Activated T-helper 1 cell treated with anti-CD3 and anti-CD28 coated beads, Interleukin-2, amount 50 U/mL, for 16 hours (primary cell): Measurements from ENCODE around the gene TSC2.

ENCODE experiments used
- DNase-seq, 2 donors: peaks; one replicate each; pipeline ENCODE4 v3.0.0-alpha.2; 2020; ENCODE audit warnings: low read depth in 1 of 2, low spot score in 1 of 2

TSC2 gene

DNA sequence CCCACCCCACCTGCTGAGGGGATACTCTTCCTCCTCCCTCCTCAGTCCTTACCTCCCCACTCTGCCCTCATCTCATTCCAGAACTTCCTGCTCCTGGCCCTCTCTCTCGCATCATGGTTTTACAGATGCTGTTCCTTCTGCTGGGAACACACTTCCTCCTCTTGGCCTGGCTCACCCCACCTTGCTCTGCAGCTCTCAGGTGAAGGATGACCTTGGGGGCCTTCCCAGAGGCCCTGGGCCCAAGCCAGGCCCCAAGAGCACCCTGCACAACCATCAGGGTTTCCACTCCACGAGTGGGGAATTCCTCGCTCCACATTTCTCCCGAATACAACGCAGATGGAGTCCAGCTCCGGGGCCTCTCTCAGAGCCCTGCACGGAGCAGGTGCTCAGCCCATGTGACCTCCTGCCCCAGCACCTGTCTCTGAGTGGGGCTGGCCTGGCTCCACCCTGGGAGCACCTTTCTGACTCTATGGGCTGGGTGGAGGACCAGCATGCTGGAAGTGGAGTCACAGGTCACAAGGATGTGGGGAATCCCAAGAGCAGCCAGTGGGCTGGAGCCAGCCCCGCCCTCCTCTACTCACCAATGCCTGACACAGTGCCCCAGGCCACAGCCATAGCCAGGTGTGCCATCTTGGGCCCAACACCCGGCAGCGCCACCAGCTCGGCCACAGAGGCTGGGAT, 4.7 kb upstream of the TSC2 start:
- DNase-seq = no peak

DNA sequence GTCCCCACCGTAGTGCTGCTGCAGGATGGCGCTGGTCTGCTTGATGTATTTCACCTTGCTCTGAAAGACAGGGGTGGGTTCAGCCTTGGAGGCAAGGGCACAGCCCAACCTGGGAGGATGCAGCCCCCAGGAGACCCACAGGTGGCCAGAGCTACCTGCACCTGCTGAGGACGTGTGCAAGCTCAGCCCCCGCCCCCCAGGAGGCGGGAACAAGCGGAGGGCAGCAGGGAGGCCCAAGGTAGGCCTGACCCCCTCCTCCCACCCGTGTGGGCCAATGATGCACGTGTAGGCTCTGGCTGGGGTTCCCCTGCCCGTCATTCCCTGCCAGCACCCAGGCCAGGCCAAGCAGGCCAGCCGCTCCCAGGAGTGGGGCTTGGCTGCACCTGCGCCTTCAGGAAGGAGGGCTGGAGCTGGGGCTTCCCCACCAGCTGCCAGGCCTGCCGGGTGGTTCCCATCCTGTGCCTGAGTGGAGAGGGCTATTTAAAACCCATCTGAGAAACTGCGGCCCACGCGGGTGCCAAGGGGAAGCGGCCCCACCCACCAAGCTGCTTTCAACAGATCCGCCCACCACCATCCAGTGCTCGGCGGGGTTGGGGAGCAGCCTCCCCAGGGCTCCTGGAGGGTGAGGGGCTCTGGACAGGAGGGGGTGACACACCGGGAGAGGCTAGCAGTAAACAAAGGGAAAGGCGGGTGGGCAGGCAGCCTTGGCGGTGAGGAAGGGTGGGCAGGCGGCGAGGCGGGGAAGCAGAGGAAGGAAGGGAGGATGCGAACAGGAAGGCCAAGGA, 3.9 kb upstream of the TSC2 start:
- no peak for DNase-seq

DNA sequence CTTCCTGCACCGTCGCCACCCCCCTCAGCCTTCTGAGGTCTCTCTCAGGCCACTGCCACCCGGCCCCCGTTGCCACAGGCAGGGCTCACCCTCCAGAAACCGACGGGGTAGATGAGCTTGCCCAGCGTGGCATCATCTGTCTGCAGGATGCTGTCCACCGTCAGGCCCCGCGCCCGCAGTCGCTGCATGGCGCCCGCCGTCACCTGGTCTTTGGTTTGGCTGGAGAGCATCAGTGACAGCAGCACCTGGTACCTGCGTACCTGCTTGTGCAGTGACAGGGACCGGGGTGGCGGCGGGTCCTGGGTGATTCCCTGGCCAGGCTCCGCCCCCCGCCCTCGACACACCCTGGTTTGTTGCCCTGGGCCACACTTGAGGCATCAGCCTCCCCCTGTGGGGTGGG, 3.2 kb upstream of the TSC2 start:
- DNase-seq = no peak

DNA sequence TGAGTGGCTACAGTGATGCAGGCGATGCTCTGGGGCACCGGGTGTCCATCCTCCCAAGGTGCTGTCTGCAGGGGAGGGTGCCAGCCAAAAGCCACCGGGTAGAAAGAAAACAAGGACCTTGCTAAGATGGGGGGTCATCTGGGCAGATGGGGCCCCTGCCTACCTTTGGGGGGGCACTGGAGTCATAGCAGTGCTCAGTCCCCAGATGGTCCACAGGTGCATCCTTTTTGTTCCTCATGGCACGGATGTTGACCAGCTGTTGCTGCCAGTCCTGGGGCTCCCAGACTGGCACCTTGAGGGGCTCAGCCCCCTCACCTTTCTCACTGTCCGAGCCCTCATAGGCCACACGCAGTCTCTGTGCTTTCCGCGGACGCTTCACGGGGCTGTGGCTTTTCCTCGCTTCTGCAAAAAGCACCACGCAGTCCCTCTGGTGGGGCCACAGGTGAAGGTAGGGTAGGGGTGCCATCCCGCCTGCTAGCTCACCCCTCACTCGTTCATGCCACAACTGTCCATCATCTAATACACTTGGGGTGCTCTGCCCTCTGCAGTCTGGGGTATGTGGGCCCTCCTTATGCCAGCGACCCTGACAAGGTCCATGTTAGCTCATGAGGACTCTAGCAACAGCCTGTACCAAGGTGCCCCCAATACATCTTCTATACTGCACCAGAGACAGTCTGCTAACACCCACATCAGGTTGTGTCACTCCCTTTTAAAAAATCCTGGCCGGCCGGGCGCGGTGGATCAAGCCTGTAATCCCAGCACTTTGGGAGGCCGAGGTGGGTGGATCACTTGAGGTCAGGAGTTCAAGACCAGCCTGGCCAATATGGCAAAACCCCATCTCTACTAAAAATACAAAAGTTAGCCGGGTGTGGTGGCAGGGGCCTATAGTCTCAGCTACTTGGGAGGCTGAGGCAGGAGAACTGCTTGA, 1.6 kb upstream of the TSC2 start:
- DNase-seq = no peak

DNA sequence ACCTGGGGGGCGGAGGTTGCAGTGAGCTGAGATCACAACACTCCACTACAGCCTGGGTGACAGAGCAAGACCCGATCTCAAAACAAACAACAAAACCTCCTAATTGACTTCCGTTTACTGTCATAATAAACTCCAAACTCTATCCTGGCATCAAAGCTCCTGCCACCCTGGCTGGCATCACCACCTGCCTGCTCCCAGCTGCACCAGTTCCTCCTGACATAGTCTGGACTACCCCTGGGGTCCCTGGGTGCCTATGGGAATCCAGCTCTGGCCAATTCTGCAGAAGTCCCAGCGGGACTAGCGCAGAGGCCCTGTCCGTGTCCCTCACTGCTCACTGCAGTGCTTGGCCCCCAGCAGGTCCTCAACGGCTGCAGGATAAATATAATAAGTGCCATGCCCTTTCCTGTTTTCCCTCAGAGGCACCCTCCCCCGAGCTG, 874 bp upstream of the TSC2 start:
- no peak for DNase-seq

- no peak for DNase-seq
Observed at GRCh38 chr16:2048116-2048543, 345 bp downstream of the TSC2 start.

DNA sequence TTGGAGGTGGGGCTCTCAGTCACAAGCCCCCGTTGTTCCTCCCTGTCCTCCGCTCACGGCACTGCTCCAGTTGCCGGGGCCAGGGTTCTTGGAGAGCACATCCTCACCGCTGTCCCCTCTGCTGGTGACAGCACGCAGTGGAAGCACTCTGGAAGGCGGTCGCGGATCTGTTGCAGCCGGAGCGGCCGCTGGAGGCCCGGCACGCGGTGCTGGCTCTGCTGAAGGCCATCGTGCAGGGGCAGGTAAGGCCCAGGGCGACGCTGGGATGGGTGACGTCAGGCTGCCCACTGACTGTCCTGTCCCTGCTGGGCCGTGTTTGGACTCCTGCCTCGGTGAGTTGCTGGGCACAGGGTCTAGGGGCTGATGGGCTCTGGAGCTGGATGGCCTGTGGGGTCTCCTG, 5.4 kb downstream of the TSC2 start:
- no peak for DNase-seq

DNA sequence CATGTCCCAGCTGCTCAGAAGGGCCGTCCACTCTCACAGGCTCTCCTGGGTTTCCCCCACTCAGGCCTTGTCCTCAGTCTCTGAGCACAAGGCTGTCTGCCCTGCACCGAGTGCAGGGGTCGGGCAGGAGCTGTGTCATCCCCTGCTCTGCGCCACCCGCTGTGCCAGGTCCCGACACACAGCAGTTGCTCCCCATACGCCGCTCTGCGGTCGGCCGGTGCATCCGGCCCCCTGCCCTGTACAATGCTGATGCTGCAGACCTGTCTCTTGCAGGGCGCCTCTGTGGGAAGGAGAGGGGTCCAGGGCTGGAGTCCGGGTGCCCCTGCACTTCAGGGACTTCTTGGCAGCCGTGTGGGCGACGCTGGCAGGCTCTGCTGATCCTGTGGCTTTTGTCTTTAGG, 6.1 kb downstream of the TSC2 start:
- no peak for DNase-seq

DNA sequence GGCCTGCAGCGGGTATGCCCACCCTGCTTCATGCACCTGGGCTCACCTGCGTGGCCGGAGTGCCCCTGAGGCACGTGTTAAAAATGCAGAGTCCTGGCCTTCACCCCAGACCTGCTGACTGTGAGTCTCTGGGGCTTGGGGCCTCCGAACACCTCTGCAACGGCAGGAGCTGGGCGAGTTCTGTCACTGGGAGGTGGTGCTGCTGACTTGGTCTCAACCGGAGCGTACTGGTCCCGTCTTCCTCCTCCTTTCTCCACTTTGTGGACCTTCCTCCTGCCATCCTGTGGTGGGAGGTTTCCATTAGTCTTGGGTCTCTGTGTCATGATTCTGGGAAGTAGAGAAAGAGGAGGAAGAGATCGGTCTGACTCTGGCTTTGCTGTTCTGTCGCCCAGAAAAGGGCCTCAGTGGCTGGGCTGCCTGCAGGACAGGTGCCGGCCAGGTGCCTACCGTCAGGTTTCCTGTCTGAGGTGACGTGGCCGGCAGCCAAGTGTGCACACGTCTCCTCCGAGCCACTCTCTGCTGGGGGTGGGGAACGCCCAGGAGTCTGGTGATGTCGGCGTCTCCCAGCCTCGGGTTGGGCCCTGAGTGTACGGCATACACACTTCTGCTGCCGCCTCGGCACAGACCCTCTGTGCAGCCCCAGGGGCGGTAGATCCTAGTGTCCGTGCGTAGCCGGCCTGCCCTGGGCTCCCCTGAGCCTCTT, 6.9 kb downstream of the TSC2 start:
- DNase-seq = no peak

DNA sequence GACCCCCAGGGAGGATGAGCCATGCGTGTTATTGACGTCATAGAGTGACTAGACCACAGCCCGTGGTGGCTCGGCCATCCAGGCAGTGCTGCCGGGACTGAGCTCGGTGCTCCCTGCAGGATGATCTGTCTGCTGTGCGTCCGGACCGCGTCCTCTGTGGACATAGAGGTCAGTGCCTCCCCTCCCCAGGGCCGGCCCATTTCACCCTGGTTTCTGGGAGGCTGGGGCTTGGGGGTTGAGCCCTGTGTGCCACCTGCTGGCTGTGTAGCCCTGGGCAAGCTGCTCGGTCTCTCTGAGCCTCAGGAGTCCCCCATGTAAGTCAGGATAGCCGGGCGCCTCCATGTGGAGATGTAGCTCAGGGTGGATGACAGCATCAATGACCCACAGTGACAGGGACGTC, 8.3 kb downstream of the TSC2 start:
- no peak for DNase-seq

GRCh38 chr16:2056681-2057407, 9.1 kb downstream of the TSC2 start:
- DNase-seq = no peak

- no peak for DNase-seq
Observed at GRCh38 chr16:2057438-2057837, 9.7 kb downstream of the TSC2 start.

- no peak for DNase-seq
Observed at GRCh38 chr16:2058420-2058819, 10.6 kb downstream of the TSC2 start.

- DNase-seq = no peak
Observed at GRCh38 chr16:2058872-2059271, 11.1 kb downstream of the TSC2 start.

GRCh38 chr16:2060346-2060745, 12.6 kb downstream of the TSC2 start:
- no peak for DNase-seq

GRCh38 chr16:2061023-2061422, 13.2 kb downstream of the TSC2 start:
- no peak for DNase-seq

DNA sequence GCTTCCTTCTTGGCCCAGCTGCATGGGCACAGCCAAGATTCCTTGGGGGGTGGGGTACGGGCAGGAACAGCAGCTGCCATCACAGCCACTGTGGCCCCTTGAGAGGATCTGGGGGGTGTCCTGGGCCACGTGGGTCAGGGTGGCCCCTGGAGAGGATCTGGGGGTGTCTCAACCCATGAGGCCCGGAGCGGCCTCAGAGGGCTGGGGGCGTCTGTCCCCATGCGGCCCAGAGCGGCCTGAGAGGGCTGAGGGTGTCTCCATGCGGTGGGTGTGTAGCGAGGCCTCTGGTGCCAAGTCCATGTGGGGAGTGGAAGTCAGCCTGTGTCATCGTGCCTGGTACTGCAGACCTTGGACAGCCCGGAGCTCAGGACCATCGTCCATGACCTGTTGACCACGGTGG, 13.7 kb downstream of the TSC2 start:
- no peak for DNase-seq

GRCh38 chr16:2062801-2063200, 15.0 kb downstream of the TSC2 start:
- no peak for DNase-seq

GRCh38 chr16:2063861-2064260, 16.1 kb downstream of the TSC2 start:
- no peak for DNase-seq

GRCh38 chr16:2064368-2064945, 16.7 kb downstream of the TSC2 start:
- DNase-seq = no peak
